Progenitor cell of endocrine pancreas (in vitro differentiated cells): Measurements from ENCODE around the gene CD86. TPM values are rescaled to one million over a fixed set of nuclear protein-coding genes. Genes with fewer than 3 reads are reported as not detected.

ENCODE experiments used
- DNase-seq: peaks from one replicate; pipeline ENCODE4 v3.0.0; 2021; ENCODE audit warnings: low spot score; ENCODE audit not compliant: unreplicated experiment
- H3K27ac Mint-ChIP-seq: 2 replicates; pipeline ENCODE4 v1.8.0; 2021; ENCODE audit warnings: mild to moderate bottlenecking, moderate library complexity, mixed read lengths
- H3K27me3 Mint-ChIP-seq: 2 replicates; pipeline ENCODE4 v1.8.0; 2021; ENCODE audit warnings: mixed read lengths
- H3K36me3 Mint-ChIP-seq: 2 replicates; pipeline ENCODE4 v1.8.0; 2022; ENCODE audit warnings: mixed read lengths; ENCODE audit not compliant: insufficient read depth
- H3K4me1 Mint-ChIP-seq: 2 replicates; pipeline ENCODE4 v1.8.0; 2021; ENCODE audit warnings: low read depth, mixed read lengths
- H3K4me3 Mint-ChIP-seq: 2 replicates; pipeline ENCODE4 v1.8.0; 2021; ENCODE audit warnings: low read depth, mild to moderate bottlenecking, moderate library complexity, mixed read lengths
- H3K9me3 Mint-ChIP-seq: 2 replicates; pipeline ENCODE4 v1.8.0; 2021; ENCODE audit warnings: low read depth, mixed read lengths
- CTCF ChIP-seq: fragments of 200-600 bp; sonication (generic); IDR thresholded peaks from one replicate; pipeline ENCODE4 v1.5.0; 2021; ENCODE audit warnings: antibody characterized with exemption, mild to moderate bottlenecking; ENCODE audit not compliant: unreplicated experiment
- total RNA-seq: library from RNA; stranded (reverse); gene quantifications from 2 replicates; pipeline ENCODE4 v1.2.1, GENCODE V29; 2021

CD86 gene
- total RNA-seq, 1 donor from 2014 or later = not detected

GRCh38 chr3:122057671-122058070, 2.5 kb downstream of the CD86 start:
- Mint-ChIP-seq H3K4me1 (no peaks in the 10 kb centered on the region), H3K27ac (no peak overlapping the region), H3K27me3 (peaks cover 9% of the 10 kb centered on the region), H3K36me3 (no peaks in the 10 kb centered on the region), H3K4me3 (no peak overlapping the region), H3K9me3 (peaks cover 3% of the 10 kb centered on the region)
- no peak for DNase-seq
- no peak for TF ChIP-seq CTCF

DNA sequence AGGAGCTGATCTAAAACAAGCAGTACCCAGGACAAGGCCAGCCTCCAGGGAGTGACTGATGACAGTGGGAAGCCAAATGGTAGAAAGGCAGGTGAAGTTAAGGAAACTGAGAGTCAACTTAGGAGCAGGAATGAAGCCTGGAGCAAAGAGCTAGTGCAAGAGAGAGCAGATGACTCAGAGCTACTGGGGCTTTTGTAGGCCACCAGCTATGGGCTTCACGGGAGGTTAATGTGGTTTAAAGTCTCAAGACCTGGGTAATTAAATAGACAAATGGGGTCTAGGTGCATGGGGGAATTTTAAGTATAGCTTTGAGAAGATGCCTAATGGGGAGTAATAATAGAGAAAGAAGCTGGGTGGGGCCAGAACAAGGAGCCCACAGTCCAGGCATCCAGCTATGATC, 3.1 kb downstream of the CD86 start:
- H3K4me3 Mint-ChIP-seq = no peak overlapping the region
- H3K4me1 Mint-ChIP-seq = no peaks in the 10 kb centered on the region
- H3K36me3 Mint-ChIP-seq = no peaks in the 10 kb centered on the region
- H3K9me3 Mint-ChIP-seq = peaks cover 3% of the 10 kb centered on the region
- no peak for DNase-seq
- no peak for TF ChIP-seq CTCF
- peaks cover 9% of the 10 kb centered on the region for H3K27me3 Mint-ChIP-seq
- H3K27ac Mint-ChIP-seq = no peak overlapping the region

DNA sequence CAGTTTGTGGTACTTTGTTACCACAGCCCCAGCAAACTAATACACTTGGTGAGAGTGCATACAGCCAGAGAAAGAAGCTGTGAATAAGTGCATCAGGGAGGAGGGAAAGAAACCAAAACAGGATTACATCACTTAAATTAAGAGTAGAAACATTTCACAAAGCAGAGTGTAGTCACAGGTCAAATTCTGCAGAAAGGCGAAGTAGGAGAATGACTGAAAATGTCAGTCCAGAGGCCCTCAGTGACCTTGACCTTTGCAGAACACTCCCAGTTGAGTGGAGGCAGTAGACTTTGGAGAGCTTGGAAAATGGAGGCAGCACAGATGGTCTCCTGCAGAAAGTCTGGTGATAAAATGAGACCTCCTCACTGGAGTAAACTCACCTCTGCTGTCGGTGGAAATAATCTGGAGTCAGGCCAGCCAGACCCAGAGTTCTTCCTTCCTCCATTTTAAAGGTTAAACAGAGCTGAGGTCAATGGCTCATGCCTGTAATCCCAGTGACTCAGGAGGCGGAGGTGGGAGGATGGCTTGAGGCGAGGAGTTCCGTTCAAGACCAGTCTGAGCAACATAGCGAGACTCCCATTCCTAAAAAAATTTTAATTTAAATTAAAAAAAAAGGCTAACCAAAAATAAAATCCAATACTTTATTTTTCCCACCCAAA, 5.0 kb downstream of the CD86 start:
- DNase-seq = no peak
- no peak overlapping the region for H3K27ac Mint-ChIP-seq
- TF ChIP-seq CTCF = no peak
- peaks cover 3% of the 10 kb centered on the region for H3K9me3 Mint-ChIP-seq
- no peaks in the 10 kb centered on the region for H3K36me3 Mint-ChIP-seq
- H3K4me3 Mint-ChIP-seq = no peak overlapping the region
- H3K27me3 Mint-ChIP-seq = peaks cover 9% of the 10 kb centered on the region
- no peaks in the 10 kb centered on the region for H3K4me1 Mint-ChIP-seq

DNA sequence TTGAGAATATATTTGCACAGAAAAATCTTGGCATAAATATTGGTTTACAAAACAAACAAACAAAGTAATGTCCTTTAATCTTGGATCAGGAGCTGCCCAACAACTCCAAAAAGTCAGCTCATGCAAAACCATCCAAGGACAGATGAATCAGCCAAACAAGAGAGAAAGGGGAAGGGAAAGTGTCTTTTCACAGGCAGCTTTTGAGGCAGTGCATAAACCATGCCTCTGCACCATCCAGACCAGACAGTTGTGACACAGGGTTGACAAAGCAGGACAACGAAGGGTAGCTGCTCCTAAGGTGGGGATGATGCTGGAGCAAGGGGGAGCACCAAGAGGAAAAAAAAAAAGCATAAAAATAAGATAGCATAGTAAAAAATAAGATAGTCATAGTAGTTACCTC, 8.7 kb downstream of the CD86 start:
- no peak for DNase-seq
- H3K9me3 Mint-ChIP-seq = no peaks in the 10 kb centered on the region
- TF ChIP-seq CTCF = no peak
- no peak overlapping the region for H3K4me3 Mint-ChIP-seq
- no peaks in the 10 kb centered on the region for H3K4me1 Mint-ChIP-seq
- peaks cover 7% of the 10 kb centered on the region for H3K27me3 Mint-ChIP-seq
- no peak overlapping the region for H3K27ac Mint-ChIP-seq
- no peaks in the 10 kb centered on the region for H3K36me3 Mint-ChIP-seq

DNA sequence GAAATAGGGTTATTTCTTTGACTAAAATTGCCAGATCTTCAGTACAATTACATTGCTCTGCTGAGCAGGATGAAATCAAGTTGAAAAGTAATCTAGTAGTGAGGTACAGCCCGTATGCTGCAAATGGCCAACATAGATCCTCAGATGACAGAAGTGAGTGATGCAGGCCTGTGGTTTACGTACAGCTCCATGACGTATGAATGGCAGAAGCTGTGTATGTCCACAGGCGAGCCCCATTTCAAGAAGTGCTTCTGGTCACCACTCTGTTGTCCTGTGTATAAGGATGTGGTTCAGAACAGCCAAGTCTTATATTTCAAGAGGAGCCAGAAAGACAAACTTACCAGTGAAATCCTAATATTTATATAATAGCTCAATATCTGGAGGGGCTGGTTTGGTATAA, 9.2 kb downstream of the CD86 start:
- no peak overlapping the region for H3K4me3 Mint-ChIP-seq
- no peaks in the 10 kb centered on the region for H3K4me1 Mint-ChIP-seq
- H3K27ac Mint-ChIP-seq = no peak overlapping the region
- no peaks in the 10 kb centered on the region for H3K9me3 Mint-ChIP-seq
- DNase-seq = no peak
- TF ChIP-seq CTCF = no peak
- no peaks in the 10 kb centered on the region for H3K36me3 Mint-ChIP-seq
- peaks cover 4% of the 10 kb centered on the region for H3K27me3 Mint-ChIP-seq
